GM06990 (cell line): ENCODE data around the gene GRM7.

Experiments
- DNase-seq: peaks from one replicate; pipeline ENCODE4 v3.0.0-alpha.2; 2011; ENCODE audit not compliant: insufficient read length; ENCODE audit errors: extremely low read depth
- H3K27me3 ChIP-seq: replicated peaks from 2 replicates; pipeline ENCODE4 v1.6.0; 2011; ENCODE audit warnings: low read length; ENCODE audit not compliant: control insufficient read depth, insufficient read depth
- H3K36me3 ChIP-seq: 2 replicates; pipeline ENCODE4 v1.5.1; 2011; ENCODE audit warnings: low read length; ENCODE audit not compliant: control insufficient read depth, insufficient read depth
- H3K4me3 ChIP-seq: replicated peaks from 2 replicates; pipeline ENCODE4 v1.5.1; 2011; ENCODE audit warnings: low read depth, mild to moderate bottlenecking, control low read depth, low read length
- CTCF ChIP-seq: IDR thresholded peaks from 2 replicates; pipeline ENCODE4 v1.5.1; 2011; ENCODE audit warnings: low read length, control low read depth, mild to moderate bottlenecking, inconsistent platforms; ENCODE audit not compliant: insufficient read depth, poor library complexity, severe bottlenecking

Gene GRM7

GRCh38 chr3:6971933-6972332 lies 111.0 kb downstream of the GRM7 start:
- no peak for TF ChIP-seq CTCF
- H3K27me3 ChIP-seq, result no peaks in the 10 kb centered on the region
- H3K36me3 ChIP-seq, result no peaks in the 10 kb centered on the region
- no peak overlapping the region for H3K4me3 ChIP-seq
- DNase-seq, result no peak

GRCh38 chr3:6985848-6986247 lies 124.9 kb downstream of the GRM7 start:
- H3K27me3 ChIP-seq, result no peaks in the 10 kb centered on the region
- H3K4me3 ChIP-seq, result no peak overlapping the region
- DNase-seq, result no peak
- no peak for TF ChIP-seq CTCF
- H3K36me3 ChIP-seq, result no peaks in the 10 kb centered on the region

- TF ChIP-seq CTCF, result no peak
These were observed 128.8 kb downstream of the GRM7 start for GRCh38 chr3:6989608-6990291.

GRCh38 chr3:6994081-6994668 lies 133.3 kb downstream of the GRM7 start:
- DNase-seq, result no peak
- Histone ChIP-seq H3K36me3 (no peaks in the 10 kb centered on the region), H3K4me3 (no peak overlapping the region), H3K27me3 (no peaks in the 10 kb centered on the region)
- no peak for TF ChIP-seq CTCF

More at GRCh38 chr3:6989608-6990291, 128.8 kb downstream of the GRM7 start:
- H3K4me3 ChIP-seq, result no peak overlapping the region
- DNase-seq, result no peak
- no peaks in the 10 kb centered on the region for H3K36me3 ChIP-seq
- no peaks in the 10 kb centered on the region for H3K27me3 ChIP-seq

GRCh38 chr3:7000501-7000900 lies 139.6 kb downstream of the GRM7 start:
- no peak overlapping the region for H3K4me3 ChIP-seq
- H3K27me3 ChIP-seq, result no peaks in the 10 kb centered on the region
- no peak for DNase-seq
- no peaks in the 10 kb centered on the region for H3K36me3 ChIP-seq
- no peak for TF ChIP-seq CTCF
